C4-2B (cell line): ENCODE data around the gene H2AZ2.
"Not testable (repeated sequence)": the region's sequence is repeated elsewhere in the genome, so short reads cannot be mapped to it uniquely, and the experiment has no call there.

Source experiments
- H3K27ac ChIP-seq: fragments of 450-650 bp; 2 replicates; pipeline ENCODE4 v1.5.1; 2017
- CTCF ChIP-seq: fragments of 450-650 bp; conservative IDR thresholded peaks from 2 replicates; pipeline ENCODE4 v1.5.1; 2017; ENCODE audit warnings: mild to moderate bottlenecking
- ZFX ChIP-seq: fragments of 450-650 bp; IDR thresholded peaks from 2 replicates; pipeline ENCODE4 v1.6.1; 2017

The H2AZ2 gene

GRCh38 chr7:44824894-44825526 lies 22.9 kb downstream of the H2AZ2 start:
- H3K27ac ChIP-seq = no peak overlapping the region
- TF ChIP-seq ZFX = no peak
- no peak for TF ChIP-seq CTCF

GRCh38 chr7:44823255-44823781 lies 24.6 kb downstream of the H2AZ2 start:
- no peak overlapping the region for H3K27ac ChIP-seq

GRCh38 chr7:44819292-44819691 lies 28.6 kb downstream of the H2AZ2 start:
- H3K27ac ChIP-seq = no peak overlapping the region
- no peak for TF ChIP-seq ZFX

More at GRCh38 chr7:44823255-44823781, 24.6 kb downstream of the H2AZ2 start:
- TF ChIP-seq ZFX = no peak
- no peak for TF ChIP-seq CTCF

GRCh38 chr7:44814919-44815318 lies 33.0 kb downstream of the H2AZ2 start:
- no peak overlapping the region for H3K27ac ChIP-seq
- TF ChIP-seq CTCF (no peak), ZFX (no peak)

- TF ChIP-seq ZFX (no peak), CTCF (no peak)
- H3K27ac ChIP-seq = no peak overlapping the region
These were observed 36.3 kb downstream of the H2AZ2 start for GRCh38 chr7:44811571-44811970.

- TF ChIP-seq CTCF = no peak
- no peak for TF ChIP-seq ZFX
These were observed 36.8 kb downstream of the H2AZ2 start for GRCh38 chr7:44811093-44811492.

GRCh38 chr7:44808914-44809393 lies 38.9 kb downstream of the H2AZ2 start:
- TF ChIP-seq ZFX (no peak), CTCF (no peak)
- no peak overlapping the region for H3K27ac ChIP-seq

More at GRCh38 chr7:44811093-44811492, 36.8 kb downstream of the H2AZ2 start:
- H3K27ac ChIP-seq = no peak overlapping the region

GRCh38 chr7:44805950-44806349 lies 41.9 kb downstream of the H2AZ2 start:
- no peak for TF ChIP-seq ZFX
- TF ChIP-seq CTCF = no peak
- no peak overlapping the region for H3K27ac ChIP-seq

GRCh38 chr7:44803828-44804519 lies 43.9 kb downstream of the H2AZ2 start:
- H3K27ac ChIP-seq = not testable (repeated sequence)
